ENCODE data around the gene ASB3.

Gene ASB3

DNA sequence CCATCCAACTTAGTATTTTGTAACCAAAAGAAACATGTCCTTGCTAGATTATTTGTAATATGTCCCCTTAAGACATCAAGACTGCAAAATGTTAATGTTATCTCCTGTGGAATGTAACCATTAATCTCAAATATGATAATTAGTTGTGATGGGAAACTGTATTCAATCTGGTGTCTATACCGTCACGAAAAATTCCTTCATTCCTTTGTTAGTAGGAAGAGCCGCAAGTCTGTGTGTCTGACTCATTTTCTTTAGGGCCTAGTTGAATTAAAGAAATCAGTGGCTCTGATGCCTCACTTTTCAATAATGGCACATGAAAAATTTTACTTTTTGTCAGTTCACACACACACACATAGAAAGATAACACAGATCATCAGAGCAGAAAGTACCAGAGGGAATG, 146.3 kb downstream of the ASB3 start:
- no peak for DNase-seq

DNA sequence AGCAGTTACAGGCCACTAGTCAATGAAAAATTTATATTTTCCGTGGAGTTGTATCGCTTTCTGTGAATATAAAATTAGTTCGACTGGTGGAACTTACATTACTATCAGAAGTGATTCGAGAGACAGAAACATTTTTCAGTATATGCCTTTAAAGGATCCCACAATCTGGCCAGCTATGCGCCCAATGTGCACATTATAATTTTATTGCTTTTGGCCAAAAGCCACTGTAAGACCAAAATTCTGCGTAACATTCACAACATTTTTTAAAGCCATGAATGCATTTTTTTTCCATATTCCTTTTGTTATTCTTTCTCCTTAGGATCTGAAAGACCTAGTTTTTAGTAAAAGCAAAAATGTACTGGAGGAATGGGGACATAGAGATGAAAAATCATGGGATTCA, 150.2 kb downstream of the ASB3 start:
- no peak for DNase-seq

DNA sequence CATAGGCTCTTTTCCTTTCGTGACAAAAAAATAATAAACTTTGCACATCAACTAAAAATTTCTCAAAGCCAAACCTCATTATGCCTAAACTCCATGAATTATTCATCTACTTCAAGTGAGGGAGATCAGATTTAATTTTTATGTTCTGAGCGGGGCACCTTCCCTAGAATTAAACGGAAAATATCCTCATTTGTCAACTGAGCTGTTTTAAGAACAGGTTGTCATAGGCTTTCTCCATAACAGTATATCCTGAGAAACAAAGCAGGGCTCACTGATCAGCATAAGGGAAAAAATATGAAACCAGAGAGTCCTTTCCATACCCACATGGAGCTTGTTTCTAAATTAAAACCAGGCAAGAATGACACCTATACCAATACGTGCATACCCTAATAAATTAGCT, 150.6 kb downstream of the ASB3 start:
- no peak for DNase-seq

DNA sequence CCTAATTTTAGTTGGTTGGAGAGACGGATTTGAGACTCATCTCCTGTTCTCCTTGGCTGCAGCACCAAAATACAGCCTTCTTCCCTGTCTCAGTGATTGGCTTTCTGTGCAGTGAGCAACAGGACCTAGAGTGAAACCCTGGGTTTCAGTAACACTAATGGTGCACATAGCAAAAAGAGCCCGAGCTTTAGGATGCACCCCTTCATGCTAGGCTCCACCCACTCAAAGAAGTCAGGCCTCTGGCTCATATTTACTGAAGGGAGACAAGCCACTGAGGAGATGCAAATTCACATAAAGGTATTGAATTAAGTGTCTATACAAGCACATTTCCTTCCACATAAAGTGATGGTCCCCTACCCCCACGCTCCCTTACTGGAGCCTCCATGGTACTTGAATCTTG, 151.1 kb downstream of the ASB3 start:
- no peak for DNase-seq

DNA sequence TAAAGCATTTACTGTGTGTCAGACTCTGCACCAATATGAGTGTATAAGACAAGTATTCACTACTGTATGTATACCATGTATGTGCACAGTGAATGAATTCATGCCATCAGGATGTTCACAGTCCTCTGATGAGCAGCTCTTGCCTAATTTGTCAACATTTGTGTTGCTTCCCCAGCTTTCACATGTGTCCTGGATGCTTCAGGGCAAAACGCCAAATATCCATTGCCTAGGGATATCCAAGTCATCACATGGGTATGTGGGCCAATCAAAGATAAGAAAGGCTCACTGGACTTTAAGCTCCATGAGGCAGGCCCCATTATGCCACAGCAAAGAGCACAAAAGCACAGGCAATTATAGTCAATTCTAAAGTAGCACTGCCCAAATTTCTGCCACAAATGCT, 153.3 kb downstream of the ASB3 start:
- DNase-seq, result peak; percentile 33

DNA sequence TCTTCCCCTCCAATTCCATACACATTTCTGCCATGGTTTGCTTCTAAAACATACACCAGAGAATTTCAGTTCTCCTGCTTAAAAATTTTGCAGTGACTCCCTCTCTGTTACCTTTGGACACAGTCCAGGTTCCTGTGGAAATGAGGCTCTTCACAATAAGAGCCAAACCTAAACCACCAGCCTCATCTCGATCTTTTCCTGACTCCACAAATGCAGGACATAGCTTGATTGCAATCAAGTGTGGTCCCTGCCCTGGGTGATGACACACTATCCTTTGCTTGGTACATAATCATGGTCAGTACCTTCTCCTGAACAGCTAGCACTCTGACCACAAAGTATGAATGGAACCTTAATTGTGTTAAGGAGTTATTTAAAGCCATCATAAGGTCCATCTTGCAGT, 154.0 kb downstream of the ASB3 start:
- peak; percentile 18 for DNase-seq

DNA sequence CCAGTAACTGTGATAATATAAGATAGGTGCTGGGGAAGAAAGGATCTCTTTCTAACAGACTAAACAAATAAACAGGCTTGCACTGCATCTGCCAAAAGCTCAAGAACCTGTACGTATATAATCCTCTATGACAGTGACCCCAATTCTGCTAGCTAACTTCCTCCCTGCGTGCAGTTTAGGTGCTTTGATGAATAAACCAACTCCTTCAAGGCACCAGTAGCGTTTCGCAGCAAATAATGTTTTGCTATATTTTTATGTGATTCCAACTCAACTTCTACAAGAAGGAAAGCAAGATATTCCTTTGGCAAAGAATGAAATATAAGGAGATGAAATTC, 154.7 kb downstream of the ASB3 start:
- no peak for DNase-seq

DNA sequence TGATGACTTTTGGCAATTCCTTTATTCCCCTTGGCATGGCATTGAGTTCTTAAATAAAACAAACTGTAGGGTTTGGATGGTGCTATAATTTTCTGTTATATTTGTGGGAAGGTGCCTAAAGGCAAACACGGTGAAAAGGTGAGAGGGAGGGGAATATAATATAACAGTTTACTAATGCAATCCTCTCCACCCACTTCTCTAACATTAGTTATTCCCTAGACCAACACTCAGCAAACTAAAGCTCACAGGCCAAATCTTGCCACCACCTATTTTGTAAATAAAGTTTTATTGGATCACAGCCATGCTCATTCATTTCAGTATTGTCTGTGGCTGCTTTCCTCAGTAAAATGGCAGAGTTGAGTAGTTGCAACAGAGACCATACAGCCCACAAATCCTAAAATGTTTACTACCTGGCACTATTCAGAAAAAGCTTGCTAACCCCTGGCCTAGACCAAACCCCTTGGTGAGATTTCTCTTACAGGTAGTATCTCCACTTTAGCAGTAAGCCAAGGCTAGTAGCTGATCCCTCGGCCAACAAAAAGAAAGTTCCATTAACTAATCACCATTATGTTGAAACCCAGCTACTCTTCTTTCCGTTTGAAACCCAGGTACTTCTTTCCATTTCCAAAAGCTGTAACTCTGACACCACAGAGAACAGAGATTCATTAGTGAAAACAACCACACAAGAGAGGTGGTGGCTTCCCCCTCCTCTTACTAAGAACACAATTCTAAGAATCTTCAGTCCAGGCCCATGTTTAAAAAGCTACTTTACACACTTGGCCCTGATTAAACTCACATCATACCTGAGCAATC, 155.2 kb downstream of the ASB3 start:
- DNase-seq, result no peak

DNA sequence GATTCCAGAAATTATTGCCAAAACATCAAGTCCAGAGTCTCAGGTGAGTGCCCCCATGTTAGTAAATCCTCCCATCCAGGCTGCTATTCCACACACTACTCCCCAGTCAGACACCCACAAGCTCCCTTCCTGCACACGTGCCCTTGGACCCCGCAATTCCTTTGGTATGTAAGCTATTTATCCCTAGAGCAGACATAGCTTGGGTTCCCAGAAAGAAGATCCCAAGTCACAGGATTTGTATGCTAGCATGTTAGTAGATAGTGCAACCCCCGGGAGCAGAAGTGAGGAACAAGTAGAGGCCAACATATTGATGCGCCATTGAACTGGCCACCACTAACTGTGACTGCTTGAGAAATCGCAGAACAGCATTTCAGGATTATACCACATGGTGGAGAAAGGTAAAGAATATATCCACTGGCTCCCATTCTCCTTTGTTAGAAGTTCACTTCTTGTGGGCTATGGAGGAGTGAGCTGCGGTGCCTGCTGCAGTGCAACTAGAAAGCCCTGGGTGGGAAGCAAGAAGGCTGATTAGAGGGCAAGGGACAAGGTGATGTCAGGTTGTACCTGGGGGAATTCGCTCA, 156.6 kb downstream of the ASB3 start:
- DNase-seq, result no peak

DNA sequence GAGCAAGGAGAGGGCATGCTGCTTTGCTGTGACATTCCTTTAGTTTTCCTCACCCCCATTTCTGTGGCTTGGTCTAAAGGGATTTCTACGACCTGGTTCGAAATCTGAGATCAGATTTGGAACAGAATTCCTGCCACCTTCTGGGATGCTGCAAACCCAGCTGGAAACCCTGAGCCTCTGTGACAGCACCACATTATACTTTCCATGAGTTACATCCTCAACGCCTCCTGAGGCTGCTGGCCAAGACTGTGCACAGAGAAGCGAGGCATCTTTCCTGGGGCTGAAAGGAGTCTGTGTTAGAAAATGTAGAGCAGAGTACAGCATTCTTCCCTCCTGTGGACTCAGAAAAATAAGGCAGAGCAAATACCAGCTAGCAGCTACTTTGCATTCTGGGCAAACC, 157.3 kb downstream of the ASB3 start:
- no peak for DNase-seq

DNA sequence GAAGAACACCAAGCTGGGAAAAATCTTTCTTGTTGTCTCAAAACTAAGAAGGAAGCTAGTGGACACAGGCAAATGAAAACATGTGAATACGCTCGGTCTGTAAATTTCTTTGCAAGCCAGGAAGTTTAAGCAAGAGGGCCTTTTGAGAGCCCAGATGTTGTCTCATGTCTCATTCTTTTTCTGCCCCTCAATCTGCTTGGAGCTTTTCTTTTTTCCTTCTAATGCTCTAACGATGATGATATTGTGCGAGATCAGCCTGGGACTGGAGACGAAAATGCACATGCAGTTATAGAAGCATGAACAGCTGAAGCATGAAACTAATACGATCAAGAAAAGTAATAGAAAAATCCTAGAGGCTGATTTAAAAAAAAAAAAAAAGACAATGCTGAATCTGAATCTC, 157.8 kb downstream of the ASB3 start:
- no peak for DNase-seq

DNA sequence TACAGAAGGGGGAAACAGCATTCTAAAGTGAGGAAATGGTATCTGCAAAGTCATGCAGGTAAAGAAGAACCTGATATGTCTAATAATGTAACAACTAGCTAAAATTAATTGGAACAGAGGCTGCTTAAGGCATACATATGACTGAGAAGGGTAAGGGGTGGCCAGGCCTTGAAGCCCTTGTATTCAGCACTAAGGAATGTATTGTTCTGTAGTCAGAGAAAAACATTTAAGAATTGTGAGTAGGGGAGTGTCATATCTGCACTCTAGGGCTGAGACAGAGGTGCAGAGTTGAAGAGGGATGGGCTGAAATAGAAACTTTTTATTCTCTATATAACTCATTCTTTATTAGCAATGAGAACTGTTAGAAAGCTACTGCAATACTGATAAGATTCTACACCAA, 164.6 kb downstream of the ASB3 start:
- DNase-seq, result no peak

DNA sequence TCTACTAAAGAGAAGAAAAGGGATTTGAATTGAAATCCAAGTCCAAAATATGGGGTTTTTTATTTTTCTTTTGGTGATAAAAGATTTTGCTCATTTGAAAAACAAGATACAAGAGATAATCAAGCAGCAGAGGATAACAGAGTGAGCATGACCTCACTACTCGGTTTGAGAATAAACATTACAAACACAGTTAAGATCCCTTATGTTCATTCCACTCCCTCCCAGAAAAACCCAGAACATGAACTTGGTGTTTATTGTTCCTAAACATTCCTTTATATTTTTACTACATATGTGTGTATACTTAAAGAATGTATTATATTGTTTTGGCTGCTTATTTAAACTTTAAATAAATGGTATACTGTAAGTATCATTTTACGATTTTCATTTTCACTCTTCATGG, 165.8 kb downstream of the ASB3 start:
- DNase-seq, result no peak

All from NCI-H345 (cell line).